GM21576 (cell line): ENCODE data around the gene TACC2.

Experiments used
- ATAC-seq: cut with Tn5 transposase; IDR thresholded peaks from one replicate; pipeline ENCODE4 v1.9.1; 2021; ENCODE audit warnings: mild to moderate bottlenecking, moderate library complexity; ENCODE audit not compliant: unreplicated experiment

The TACC2 gene

DNA sequence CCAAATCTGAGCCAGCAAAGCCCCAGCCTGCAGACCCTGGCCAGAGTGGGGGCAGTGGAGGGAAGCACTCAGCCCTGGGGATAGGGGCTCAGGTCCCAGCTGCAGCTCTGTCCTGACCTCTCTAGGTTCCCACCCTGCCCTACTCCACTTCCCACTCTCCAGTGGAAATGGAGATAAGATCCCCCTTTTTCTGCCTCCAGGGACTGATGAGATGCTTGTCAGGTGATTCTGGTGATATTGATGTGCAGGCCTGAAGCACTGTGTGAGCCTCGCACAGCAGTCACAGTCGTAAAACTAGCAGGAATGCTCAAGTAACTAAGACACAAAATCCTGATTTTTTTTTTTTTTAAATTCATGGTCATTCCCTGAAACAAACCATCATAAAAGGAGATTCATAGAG is 227.1 kb downstream of the TACC2 start:
- no peak for ATAC-seq

DNA sequence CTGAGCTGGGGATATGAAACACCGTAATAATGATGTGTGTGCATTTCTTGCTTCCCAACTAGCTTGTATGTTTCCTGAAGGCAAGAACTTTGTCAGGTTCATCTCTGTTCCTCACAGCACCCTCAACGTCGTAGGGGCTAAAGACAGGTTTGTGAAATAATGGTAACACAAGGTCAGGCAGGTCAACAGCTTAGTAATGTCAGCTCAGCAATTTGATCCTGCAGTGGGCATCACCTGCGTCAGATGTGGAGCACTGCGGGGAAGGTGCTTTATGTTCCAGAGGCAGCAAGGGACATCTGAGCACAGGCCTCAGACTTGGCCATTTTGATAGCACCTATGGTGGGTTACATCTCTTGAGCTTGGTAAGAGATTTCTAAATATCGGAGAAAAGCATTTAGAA is 230.4 kb downstream of the TACC2 start:
- no peak for ATAC-seq

DNA sequence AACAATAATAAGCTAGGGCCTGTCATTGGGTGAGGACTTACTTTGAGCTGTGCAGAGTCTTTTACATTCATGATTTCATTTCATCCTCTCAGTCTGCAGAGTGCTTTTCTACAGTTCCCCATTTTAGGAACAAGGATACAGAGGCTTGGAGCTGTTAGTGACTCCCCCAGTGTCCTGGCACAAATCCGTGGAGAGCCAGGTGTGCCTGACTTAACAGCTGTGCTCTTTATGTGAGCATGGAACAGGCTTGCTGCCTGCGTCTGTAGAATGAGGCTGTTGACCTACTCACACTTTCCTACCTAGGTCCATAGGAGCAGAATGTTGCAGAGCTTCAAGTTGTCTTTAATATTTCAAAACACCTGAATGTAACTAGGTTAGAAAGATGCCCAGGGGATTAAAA is 231.8 kb downstream of the TACC2 start:
- ATAC-seq = no peak

DNA sequence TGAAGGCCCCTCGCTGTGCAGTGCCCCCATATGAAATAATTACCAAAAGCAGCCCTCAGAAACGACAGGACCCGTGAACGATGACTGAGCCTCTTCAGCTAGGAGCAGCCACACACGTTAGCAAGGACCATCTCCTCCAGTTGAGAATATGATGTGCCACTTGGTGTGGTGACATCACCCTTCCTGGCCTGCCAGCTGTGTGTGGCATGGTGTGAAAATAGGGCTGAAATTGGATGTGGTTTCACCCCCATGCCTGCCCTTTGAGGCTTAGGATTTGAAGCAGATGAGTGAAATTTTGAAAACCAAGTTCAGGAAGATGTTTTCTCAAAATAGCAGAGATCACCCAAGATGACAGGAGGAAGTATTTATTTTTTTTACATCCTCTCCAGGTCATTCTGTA is 233.0 kb downstream of the TACC2 start:
- ATAC-seq = no peak

DNA sequence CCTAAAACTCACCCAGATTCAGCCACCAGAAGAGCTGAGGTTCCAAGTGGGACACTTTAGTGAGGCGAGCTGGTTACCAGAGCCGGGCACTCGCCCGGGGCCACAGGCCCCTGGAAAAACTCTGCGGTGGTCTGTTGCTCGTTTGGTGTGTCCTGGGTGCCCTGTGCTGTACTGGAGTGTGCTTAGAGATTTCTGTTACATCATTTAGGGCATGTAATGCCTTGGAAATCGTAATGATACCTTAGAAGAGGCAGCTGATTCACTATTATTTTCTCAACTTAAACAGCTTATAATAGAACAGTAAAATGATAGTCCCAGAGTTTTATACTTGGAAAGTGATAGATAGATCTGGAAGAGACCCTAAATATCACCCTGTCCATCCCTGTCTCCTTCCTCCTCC is 233.7 kb downstream of the TACC2 start:
- ATAC-seq = no peak

DNA sequence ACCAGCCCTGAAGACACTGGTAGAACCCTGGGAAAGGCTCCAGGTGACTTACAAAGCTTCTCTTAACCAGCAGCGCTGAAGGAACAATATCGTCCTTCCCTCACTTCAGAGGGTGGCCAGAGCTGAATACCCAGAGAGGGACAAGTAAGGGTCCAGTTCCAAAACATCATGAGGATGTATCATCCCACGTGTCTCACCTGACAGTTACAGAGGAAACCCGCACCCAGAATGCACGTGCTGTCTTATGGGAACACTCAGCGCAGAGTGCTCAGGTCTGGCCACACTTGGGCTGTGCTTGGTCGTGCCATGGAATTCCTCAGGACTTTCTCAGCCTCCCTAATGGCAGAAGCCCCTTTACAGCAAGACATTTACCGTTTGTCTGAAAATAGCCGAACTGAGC is 235.2 kb downstream of the TACC2 start:
- no peak for ATAC-seq

DNA sequence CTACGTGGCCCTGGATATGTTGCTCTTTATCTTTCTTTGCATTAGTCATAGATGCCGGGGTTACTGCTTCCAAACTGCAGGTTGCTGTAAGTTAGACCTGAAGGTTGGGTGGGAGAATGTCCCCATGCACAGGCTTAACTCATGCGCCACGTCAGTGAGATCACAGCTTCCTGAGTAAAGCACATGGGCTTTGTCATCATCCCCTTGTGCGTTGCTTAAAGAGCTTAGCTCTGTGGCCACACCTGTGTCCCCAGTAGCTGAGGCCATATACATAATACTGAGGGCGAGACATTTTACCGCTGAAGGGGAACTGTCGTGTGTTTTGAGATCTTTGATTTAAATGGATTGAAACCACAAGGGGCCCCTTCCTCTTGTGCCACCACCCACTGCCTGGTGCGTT is 236.4 kb downstream of the TACC2 start:
- ATAC-seq = no peak

DNA sequence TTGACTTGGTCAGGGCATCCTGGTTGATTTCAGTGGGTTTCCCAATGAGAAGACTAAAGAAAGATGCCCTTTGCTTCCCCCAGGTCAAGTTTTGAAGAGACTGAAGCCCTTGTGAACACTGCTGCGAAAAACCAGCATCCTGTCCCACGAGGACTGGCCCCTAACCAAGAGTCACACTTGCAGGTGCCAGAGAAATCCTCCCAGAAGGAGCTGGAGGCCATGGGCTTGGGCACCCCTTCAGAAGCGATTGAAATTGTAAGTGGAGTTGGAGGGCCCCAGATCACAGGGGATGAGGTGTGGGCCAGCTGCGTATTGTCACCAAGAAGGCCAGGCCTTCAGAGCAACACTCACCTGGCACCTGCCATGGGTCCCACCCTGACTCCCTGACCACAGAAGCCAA is 238.8 kb downstream of the TACC2 start:
- no peak for ATAC-seq

DNA sequence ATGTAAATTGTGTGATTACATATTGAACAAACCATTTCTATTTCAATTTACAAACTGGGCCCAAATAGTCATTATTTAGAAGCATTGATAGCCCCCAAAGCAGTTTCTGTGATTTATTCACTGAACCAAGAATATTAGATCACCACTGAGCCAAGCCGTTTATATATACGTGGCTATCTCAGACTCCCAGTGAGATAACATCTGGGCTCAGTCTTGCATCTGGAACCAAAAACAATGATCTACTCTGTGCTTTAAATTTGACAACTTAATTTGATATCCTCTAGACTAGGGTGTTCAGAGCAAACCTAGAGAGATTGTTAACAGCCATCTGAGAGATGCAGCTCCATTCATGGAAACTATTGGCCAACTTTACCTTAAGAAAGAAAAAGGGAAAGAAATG is 240.7 kb downstream of the TACC2 start:
- no peak for ATAC-seq

DNA sequence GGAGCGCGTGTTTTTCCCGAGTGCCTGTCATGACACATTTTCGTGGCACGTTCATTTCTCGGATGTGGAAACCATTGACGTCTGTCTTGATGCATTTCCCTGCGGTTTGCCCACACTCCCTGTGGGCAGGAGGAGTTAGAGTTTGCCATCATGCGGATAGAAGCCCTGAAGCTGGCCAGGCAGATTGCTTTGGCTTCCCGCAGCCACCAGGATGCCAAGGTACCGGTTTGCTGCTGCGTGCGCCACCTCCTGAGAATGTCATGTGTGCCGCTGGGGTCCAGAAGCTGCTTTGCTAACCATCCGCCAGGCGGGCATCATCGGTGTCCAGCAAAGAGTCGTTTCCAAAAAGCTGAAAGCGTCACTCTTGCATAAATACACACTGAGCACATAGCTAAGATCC is 241.3 kb downstream of the TACC2 start:
- no peak for ATAC-seq

DNA sequence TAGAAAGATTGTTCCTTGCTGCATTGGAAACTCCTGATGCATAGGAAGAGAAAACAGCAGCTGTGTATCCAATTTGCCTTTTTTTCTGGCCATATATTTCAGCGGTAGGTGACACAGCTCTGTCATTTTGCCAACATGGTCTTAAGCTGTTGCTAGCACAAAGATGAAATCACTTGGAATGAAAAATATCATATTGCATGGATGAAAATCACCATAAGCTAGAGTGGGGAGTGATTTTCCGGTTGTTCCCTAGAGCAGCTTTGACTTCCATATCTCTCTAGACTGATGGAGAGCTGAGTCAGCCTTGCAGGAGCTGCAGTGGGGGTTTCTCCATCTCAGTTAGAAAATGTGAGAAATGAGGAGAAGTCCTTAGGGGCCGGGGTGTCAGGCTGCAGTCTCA is 243.8 kb downstream of the TACC2 start:
- ATAC-seq = no peak

DNA sequence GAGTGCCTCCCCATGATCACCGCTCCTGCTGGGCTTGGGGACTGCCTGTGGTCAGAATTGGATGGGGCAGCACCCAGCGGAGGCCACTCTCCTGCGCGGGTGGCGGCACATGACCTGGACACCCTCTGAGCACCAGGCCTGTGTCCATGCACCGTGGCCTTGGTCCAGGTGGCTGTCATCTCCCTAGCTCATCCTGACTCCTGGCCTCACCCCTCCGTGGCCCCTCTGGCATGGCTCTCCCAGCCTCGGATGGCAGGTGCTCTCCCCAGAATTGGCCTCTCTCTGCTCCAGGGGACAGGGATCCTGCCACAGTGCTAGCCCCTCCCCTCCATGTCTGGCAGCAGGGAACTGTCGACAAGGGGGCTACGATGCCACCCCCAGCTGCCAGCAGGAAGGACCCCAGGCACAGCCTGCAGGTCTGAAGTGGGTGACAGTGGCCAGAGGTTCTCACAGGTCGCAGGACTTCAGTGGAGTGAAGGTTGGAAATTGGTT is 244.9 kb downstream of the TACC2 start:
- no peak for ATAC-seq

DNA sequence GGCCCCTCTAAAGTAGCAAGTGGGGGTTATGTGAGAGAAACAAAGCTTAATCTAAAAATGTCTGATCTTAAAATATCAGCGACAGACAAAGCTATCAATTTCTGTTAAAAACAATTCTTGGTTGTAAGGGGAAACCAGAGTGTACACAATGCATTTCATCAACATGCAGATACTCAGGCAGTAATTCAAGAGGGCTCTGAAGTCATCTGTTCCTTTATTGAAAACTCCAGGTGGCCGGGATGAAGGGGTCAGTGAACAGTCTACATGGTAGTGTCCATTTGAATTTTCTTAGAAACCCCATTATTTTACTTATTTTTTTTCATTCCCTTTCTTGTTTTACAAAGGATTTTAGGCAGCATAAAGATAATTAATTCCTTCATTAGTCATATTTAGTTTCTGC is 245.5 kb downstream of the TACC2 start:
- ATAC-seq = no peak

DNA sequence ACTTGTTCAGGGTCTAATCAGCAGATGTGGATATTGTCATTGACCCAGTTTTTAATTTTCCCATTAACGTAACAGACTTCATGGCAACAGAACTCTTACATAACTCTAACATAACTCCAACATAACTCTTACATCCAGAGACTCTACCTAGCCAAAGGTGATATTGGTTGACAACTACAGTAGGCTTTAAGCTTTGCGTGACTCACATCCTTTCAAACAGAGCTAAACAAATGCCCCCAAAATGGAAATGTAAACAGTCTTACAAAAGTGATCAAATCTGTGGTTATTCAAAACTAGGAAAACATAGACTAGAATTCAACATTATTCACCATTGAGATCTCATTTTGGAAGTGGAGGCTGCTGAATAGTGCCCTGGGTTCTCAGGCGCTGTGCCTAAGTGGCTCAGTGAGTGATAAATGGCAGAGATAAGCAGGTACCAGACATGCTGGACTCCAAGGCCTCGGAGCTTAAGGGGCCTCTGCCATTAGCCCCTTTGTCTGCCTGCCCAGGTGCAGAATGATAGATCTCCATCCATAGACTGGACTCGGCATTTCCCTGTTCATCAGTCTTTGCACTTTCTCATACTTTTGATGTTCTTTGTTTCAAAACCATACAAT is 247.8 kb downstream of the TACC2 start:
- ATAC-seq = no peak

DNA sequence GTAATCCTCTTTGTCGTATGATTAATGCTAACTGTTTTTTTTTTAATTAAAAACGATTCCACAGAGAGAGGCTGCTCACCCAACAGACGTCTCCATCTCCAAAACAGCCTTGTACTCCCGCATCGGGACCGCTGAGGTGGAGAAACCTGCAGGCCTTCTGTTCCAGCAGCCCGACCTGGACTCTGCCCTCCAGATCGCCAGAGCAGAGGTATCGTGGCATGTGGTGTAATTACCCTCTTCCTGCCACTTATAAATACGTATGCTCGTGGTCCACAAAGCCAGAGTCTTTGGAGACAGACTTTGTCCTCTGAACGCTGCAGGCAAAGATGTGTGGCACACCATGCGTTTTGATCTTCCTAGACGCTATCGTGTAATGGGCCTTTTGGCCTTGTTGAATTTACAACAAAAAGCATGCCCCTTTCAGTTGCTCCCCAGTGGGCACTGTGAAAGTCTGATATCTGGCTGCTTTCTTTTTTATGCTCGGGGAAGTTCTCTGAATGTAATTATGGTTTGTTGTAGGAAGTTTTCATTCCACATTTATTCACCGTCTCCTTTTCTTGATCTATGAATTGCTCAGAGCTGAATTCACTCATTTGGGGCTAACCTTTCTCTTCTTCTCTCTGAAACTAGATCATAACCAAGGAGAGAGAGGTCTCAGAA is 248.5 kb downstream of the TACC2 start:
- ATAC-seq = no peak

DNA sequence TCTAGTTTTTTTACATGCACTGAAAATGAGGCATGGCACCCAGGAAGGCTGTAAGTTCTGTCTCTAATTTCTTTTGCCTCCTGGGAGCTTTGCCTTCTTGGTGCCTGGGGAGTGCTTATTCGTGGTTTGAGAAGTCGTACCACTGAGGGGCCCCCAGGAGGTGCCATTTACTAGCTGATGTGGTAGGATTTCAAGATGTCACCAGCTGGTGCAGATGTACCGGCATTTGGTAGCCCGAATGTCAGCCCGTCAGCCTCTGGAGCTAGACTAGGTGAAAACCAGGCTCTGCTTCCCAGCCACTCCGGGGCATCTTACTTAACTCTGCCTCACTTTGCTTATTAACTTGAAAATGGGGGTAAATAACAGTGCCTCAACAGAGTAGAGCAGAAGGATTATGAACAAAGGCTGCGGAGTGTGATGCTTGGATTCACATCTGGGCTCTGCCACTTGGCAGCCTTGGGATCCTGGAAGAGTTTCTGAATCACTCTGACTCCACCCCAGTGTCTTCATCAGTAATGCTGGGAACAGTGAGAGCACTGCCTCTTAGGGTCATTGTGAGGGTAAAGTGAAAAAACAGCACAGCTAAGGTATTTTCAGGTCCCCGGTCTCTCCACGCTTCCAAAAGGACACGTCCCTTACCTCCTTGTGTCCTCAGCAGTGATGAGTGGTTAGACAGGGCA is 250.8 kb downstream of the TACC2 start:
- ATAC-seq = no peak

DNA sequence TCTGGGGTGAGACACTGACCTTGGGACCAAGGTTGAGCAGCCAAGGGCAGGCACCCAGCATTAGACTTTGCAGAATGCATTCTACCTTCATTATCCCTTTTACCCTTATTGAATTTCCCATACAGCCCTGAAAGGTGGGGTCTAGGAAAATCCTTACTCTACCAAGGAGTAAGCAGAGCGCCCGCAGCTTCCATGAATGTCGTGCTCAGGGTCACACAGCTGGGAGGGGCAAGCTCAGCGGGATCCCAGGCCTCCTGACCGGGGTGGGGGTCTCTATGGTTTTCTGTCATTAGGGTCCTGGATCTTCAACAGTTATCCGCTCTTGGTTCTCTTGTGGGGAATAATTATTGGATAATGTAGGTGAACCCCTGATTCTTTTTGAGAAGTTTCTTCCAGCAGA is 251.4 kb downstream of the TACC2 start:
- no peak for ATAC-seq

DNA sequence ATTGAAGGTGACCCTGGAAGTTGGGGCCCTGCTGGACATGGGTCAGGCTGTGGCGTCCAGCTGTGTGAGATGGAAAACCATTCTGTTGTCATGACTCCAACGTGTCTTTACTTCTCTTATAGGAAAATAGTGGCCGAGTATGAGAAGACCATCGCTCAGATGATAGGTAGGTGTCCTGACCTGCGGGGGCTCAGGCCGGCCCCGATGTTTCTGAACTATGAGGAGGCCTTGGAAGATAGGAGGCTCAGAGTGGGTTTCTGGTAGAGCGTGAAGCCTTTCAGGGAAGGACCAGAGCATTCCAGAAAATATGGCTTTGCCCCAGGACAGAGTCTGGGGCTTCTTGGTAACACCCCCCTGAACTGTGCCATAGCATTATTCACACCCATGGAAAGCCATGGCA is 252.9 kb downstream of the TACC2 start:
- no peak for ATAC-seq

DNA sequence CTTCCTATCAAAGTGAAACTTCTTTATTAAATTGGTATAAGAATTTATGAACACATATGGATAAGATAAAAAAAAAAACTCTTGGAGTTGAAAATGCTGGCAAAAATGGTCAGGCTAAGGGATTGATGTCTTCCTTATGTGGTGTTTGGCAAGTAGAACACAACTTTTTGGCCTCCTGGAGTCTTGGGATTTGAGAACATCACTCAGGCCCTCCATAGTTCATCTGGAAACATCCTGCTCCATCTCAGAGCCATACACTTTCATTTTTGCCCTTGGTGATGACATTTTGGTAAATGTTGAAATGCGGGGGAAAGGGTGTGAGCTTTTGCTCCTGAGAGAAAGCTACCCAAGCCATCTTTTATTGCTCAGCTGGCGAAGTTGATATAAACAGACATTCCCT is 254.6 kb downstream of the TACC2 start:
- ATAC-seq = no peak

DNA sequence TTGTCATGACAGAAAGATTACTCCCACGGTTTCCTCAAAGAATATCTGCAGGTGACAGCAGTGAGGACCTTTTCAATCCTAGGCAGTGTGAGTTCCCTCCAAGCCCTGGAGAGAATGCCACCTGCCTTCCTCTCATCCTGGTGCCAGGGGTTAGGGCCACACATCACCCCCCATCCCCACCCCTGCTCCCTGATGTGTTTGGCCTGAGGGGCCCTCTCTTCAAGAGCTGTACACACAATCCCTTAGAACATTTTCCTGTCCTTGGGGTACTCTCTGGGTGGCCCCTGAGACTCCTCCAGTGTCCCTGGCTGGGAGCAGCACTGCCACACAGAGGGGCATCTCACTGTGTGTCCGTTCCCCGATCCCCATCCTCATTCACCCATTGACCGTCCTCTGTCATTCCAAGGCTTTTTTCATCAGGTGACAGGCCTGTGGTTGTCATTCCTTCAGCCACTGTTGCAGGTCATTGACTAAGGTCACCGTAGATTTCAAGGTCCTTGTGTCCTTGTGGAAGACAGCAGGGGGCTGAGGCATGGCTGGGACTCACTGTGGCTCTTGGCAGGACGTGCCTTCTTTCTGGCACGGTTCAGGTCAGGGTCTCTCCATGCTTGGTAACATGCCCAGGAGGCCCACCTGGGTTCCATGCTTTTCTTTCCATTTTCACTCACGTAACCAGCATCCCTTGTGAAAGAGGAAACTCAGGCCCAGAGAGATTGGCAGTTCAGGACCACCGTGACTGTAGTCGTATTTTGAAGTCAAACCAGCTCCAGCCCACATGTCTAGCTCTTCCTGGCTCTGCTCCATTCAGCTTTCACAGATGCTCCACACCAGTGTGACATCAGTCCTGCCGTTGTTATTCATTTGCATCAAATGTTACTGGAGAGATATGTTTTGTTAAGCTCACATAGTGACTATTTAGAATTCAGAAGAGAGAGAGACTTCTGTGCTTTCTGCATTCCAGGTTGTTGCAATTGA is 255.3 kb downstream of the TACC2 start:
- ATAC-seq = no peak

DNA sequence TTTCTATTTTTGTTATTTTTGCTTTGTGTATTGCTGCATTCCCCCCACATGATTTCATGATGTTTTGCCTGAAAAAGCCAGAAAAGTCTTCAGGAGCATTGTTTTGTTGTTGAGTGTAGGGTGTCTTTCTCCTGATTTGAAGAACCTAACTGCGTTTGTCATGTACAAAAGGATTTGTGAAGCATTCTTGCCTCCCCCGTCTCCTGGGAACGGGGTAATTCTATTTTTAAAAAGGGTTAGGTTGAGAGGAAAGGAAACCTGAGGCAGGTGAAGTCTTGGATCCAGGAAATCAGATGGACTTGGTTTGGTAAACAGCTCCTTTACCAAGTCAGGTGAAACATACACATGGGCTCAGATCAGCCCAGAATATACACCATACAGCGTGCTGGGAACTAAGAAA is 256.2 kb downstream of the TACC2 start:
- ATAC-seq = no peak
